Frontal cortex (tissue), 4 donors: ENCODE results near the gene SMCR8. TPM values are rescaled to one million over a fixed set of nuclear protein-coding genes. Genes with fewer than 3 reads are reported as not detected.
A peak's percentile ranks its signal among the peaks of the same experiment; 100 is the strongest.
"Not testable (repeated sequence)": the region's sequence is repeated elsewhere in the genome, so short reads cannot be mapped to it uniquely, and the experiment has no call there.

Experiments
- DNase-seq, 2 donors: peaks; one replicate each; pipeline ENCODE4 v3.0.0; 2012; ENCODE audit warnings: low spot score in 2 of 2
- FAIRE-seq: peaks from 2 replicates; lab custom pipeline; 2012; peaks lifted over from hg19 to GRCh38; lab: Jason Lieb, UNC
- total RNA-seq: library from RNA; depleted of rRNA; stranded (reverse); fragments of >200 nt; gene quantifications from one replicate; pipeline ENCODE4 v1.2.3, GENCODE V29; 2014
- donor health status: control.
- donor health status: control.
- donor health status: control.

The SMCR8 gene
- total RNA-seq, 1 donor from 2014 or later = 10.6 TPM

GRCh38 chr17:18338158-18338557 lies 23.1 kb downstream of the SMCR8 start:
- not testable (repeated sequence) for FAIRE-seq, DNase-seq

- no peak for FAIRE-seq
- no peak for DNase-seq
These were observed 24.8 kb downstream of the SMCR8 start for GRCh38 chr17:18339933-18340332.

- FAIRE-seq = no peak
- no peak for DNase-seq
These were observed 28.9 kb downstream of the SMCR8 start for GRCh38 chr17:18344021-18344420.

DNA sequence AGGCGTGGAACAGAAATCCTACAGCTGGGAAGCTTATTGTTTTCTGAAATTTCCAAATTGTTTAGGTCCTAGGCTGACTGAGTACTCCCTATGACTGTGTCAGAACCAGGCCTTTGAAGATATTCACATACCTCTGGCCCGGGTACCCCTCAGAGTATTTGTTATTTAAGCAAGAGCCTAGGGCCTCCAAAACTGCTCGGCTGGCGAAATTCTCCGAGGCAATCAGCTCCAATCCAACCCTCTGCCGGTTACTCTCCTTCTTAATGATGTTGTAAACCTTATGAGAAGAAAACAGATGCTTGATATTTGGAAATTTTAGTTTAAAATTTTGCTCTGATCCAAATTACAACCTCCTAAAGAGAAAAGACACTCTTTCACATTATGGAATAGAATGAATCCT lies 38.4 kb downstream of the SMCR8 start:
- FAIRE-seq = no peak

GRCh38 chr17:18356624-18357023 lies 41.5 kb downstream of the SMCR8 start:
- FAIRE-seq (no peak), DNase-seq (no peak)

More for the DNA sequence above, 38.4 kb downstream of the SMCR8 start:
- no peak for DNase-seq

DNA sequence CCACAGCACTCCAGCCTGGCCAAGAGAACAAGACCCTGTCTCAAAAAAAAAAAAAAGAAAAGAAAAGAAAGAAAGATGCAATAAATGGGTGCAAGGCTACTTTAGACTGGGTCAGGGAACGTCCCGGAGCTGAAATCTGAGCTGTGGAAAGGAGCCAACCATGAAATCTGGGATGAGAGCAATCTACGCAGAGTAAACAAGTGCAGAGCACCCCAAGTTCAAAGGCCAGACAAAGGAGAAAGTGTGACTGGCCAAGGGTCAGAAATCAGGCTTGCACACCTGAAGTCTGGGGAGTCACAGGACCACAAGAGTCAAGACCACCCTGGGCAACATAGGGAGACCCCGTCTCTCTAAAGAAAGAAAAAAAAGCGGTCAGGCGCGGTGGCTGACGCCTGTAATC lies 45.4 kb downstream of the SMCR8 start:
- DNase-seq (no peak), FAIRE-seq (no peak)

DNA sequence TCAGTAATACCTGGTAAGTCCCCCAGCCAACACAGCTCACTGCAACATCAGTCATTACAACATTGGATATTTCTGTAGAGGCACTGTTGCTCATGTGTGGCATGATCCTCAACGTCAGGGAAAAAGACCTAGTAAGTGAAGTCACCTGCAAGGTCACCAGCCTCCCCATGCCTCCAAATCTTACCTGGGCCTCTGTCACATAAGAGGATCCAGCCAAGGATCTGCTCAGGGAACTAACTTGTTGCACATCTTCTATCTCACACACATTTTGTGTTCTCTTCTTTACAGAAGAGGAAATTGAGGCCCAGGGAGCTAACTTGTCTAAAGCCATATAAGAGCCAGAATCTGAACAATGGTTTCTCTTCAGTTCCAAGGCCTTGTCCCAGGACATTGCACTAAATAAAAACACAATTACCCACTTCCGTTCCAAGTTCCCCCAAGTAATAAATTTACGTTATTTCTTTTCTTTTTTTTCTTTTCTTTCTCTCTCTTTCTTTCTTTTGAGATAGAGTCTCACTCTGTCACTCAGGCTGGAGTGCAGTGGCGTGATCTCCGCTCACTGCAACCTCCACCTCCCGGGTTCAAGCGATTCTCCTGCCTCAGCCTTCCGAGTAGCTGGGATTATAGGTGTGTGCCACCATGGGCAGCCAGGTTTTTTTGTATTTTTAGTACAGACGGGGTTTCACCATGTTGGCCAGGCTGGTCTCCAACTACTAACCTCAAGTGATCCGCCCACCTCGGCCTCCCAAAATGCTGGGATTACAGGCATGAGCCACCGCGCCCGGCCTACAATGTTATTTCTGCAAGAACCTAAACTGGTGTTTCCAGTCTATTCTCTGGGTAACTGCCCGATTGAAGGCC lies 47.0 kb downstream of the SMCR8 start:
- DNase-seq (peak in 1 of 2 donors; percentile 36), FAIRE-seq (no peak)

- DNase-seq (peak; percentile 64 to 78), FAIRE-seq (no peak)
These were observed 47.6 kb downstream of the SMCR8 start for GRCh38 chr17:18362698-18363100.

DNA sequence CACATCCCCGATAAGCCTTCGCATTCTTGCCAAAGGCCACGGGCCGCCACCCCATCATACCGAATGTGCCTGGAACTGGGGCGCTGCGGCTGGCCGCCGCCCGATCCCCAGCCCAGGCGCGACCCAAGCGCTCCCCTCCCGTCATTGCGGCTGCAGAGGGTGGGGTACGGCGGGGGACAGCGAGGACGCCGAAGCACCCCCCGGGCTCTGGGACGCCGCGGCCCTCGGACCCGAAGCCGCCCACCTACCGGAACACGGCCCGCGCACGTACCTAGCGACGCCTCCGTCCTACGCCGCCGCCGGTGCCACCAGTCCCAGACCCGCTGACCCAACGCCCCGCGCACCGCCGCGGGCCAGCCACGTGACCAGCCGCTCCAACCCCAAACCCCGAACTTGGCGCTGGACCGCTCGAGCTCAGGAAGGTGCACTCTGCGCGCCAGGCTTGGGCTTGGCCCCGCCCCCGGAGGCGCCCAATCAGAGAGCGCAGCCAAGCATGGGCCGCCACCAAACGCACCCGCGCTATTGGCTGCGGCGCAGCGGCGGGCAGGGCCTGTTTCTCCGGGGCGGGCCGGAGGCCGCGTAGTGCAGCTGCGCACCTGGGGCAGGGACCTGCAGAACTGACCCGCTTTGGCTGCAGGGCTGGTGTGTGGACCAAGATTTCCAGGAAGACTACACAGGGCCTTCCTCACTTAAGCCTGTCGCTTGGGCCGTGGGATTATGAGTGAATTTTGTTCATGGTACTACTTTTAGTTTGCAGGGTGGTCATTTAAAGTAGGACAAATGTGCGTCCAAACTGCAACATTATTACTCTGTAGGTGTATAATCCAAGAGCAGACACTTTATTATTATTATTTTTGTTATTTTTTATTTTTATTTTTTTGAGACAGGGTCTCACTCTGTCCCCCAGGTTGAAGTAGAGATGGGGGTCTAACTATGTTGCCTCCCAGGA lies 48.3 kb downstream of the SMCR8 start, which contains the start of gene SHMT1:
Gene SHMT1 (minus strand): TSS at position 450 of the 949 bp plus-strand sequence. CDS start 7,569 bp downstream, outside the sequence.
- peak; percentile 91 to 94 for DNase-seq
- FAIRE-seq = no peak

GRCh38 chr17:18364166-18364565 lies 49.1 kb downstream of the SMCR8 start:
- no peak for FAIRE-seq
- DNase-seq = no peak

DNA sequence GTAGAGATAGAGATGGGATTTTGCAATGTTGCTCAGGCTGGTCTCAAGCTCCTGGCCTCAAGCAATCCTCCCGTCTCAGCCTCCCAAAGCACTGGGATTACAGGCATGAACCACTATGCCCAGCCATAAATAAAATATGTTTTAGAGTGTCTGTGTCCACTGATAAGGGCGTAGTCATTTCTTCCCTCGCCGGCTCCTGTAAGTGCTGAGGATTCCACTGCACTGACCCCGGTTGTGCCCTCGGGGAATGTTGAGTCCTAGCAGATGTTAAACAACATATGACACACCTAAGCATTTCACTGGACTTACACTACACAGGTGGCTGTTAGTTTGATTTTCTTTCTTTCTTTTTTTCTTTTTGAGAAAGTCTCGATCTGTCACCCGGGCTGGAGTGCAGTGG lies 53.9 kb downstream of the SMCR8 start:
- FAIRE-seq = no peak

GRCh38 chr17:18370761-18371160 lies 55.7 kb downstream of the SMCR8 start:
- FAIRE-seq (no peak), DNase-seq (no peak)

More for the DNA sequence above, 53.9 kb downstream of the SMCR8 start:
- DNase-seq = no peak

GRCh38 chr17:18371455-18371854 lies 56.4 kb downstream of the SMCR8 start:
- FAIRE-seq = no peak
- no peak for DNase-seq

DNA sequence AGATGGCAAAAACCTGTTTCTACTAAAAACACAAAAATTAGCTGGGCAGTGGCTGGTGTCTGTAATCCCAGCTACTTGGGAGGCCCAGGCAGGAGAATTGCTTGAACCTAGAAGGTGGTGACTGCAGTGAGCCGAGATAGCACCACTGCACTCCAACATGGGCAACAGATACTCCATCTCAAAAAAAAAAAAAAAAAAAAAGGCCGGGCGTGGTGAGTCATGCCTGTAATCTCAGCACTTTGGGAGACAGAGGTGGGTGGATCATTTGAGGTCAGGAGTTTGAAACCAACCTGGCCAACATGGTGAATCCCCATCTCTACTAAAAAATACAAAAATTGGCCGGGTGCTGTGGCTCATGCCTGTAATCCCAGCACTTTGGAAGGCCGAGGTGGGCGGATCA lies 58.1 kb downstream of the SMCR8 start:
- FAIRE-seq, DNase-seq: not testable (repeated sequence)

GRCh38 chr17:18374216-18374615 lies 59.1 kb downstream of the SMCR8 start:
- FAIRE-seq = no peak
- no peak for DNase-seq

Other genes with a start within 250 kb of the SMCR8 start
- 14.3 TPM for gene DRG2, start 227.3 kb upstream of the SMCR8 start, total RNA-seq
- 2.4 TPM for gene MYO15A, start 206.5 kb upstream of the SMCR8 start, total RNA-seq
- gene ALKBH5, start 131.5 kb upstream of the SMCR8 start, total RNA-seq = 82.7 TPM
- 30.2 TPM for gene LLGL1, start 89.7 kb upstream of the SMCR8 start, total RNA-seq
- 68.9 TPM for gene FLII, start 56.6 kb upstream of the SMCR8 start, total RNA-seq
- gene MIEF2, start 54.6 kb upstream of the SMCR8 start, total RNA-seq = 34.2 TPM
- 36.3 TPM for gene TOP3A, start 299 bp upstream of the SMCR8 start, total RNA-seq
- 2.4 TPM for gene SHMT1, start 48.3 kb downstream of the SMCR8 start, total RNA-seq
- gene EVPLL, start 62.5 kb downstream of the SMCR8 start, total RNA-seq = not detected
- gene LGALS9C, start 161.5 kb downstream of the SMCR8 start, total RNA-seq = not detected